OCI-LY1 (cell line): ENCODE data around the gene NRP1.

Experiments
- H2AFZ ChIP-seq: fragments of 200-600 bp; sonication (generic), shearing (Covaris generic); 2 replicates; pipeline ENCODE4 v1.6.0; 2014; ENCODE audit warnings: antibody characterized with exemption, mild to moderate bottlenecking, low read length
- H3F3A ChIP-seq: fragments of 200-600 bp; sonication (generic), shearing (Covaris generic); 2 replicates; pipeline ENCODE4 v1.6.0; 2014; ENCODE audit warnings: mild to moderate bottlenecking, antibody characterized with exemption, low read length, moderate library complexity; ENCODE audit not compliant: insufficient read depth
- H3K27ac ChIP-seq: fragments of 200-600 bp; sonication (generic); 2 replicates; pipeline ENCODE4 v1.5.1; 2014; ENCODE audit warnings: low read length, mixed run types, mild to moderate bottlenecking, low read depth; ENCODE audit not compliant: poor library complexity, severe bottlenecking
- H3K27me3 ChIP-seq: fragments of 200-600 bp; sonication (generic); 2 replicates; pipeline ENCODE4 v1.6.0; 2014; ENCODE audit warnings: antibody characterized with exemption, mild to moderate bottlenecking, low read length, moderate library complexity; ENCODE audit not compliant: insufficient read depth
- H3K36me3 ChIP-seq: fragments of 200-600 bp; sonication (generic); 2 replicates; pipeline ENCODE4 v1.6.1; 2014; ENCODE audit warnings: mild to moderate bottlenecking, antibody characterized with exemption, low read length, moderate library complexity, mixed read lengths; ENCODE audit not compliant: insufficient read depth
- H3K4me1 ChIP-seq: fragments of 200-600 bp; sonication (generic); 2 replicates; pipeline ENCODE4 v1.5.1; 2014; ENCODE audit warnings: mild to moderate bottlenecking, low read length, moderate library complexity; ENCODE audit not compliant: insufficient read depth, severe bottlenecking
- H3K4me2 ChIP-seq: fragments of 200-600 bp; sonication (generic), shearing (Covaris generic); 2 replicates; pipeline ENCODE4 v1.6.1; 2014; ENCODE audit warnings: low read length
- H3K4me3 ChIP-seq: fragments of 200-600 bp; sonication (generic); 2 replicates; pipeline ENCODE4 v1.5.1; 2014; ENCODE audit warnings: low read length, low read depth, mild to moderate bottlenecking, mixed read lengths; ENCODE audit not compliant: poor library complexity, severe bottlenecking
- H3K79me2 ChIP-seq: fragments of 200-600 bp; shearing (Covaris generic); 2 replicates; pipeline ENCODE4 v1.6.1; 2016; ENCODE audit warnings: mixed run types, low read length, mixed read lengths; ENCODE audit not compliant: insufficient read depth
- H3K9ac ChIP-seq: fragments of 200-600 bp; sonication (generic), shearing (Covaris generic); 2 replicates; pipeline ENCODE4 v1.6.1; 2014; ENCODE audit warnings: mild to moderate bottlenecking, low read length, mixed read lengths
- H3K9me2 ChIP-seq: fragments of 200-600 bp; sonication (generic), shearing (Covaris generic); 2 replicates; pipeline ENCODE4 v1.6.1; 2014; ENCODE audit warnings: low read depth, mild to moderate bottlenecking, low read length, mixed read lengths
- H3K9me3 ChIP-seq: fragments of 200-600 bp; shearing (Covaris generic); 2 replicates; pipeline ENCODE4 v1.6.1; 2014; ENCODE audit warnings: low read length, mixed read lengths
- H4K20me1 ChIP-seq: fragments of 200-600 bp; sonication (generic), shearing (Covaris generic); 2 replicates; pipeline ENCODE4 v1.6.0; 2016; ENCODE audit warnings: mild to moderate bottlenecking, low read length; ENCODE audit not compliant: insufficient read depth
- CTCF ChIP-seq: fragments of 200-600 bp; sonication (generic), shearing (Covaris generic); IDR thresholded peaks from 2 replicates; pipeline ENCODE4 v1.5.1; 2017; ENCODE audit warnings: mild to moderate bottlenecking, antibody characterized with exemption, low read length, moderate library complexity, mixed read lengths
- EZH2 ChIP-seq: fragments of 200-600 bp; sonication (generic), shearing (Covaris generic); IDR thresholded peaks from 2 replicates; pipeline ENCODE4 v1.8.0; 2017; ENCODE audit warnings: borderline replicate concordance, mixed run types, mild to moderate bottlenecking, antibody characterized with exemption, low read length, moderate library complexity, mixed read lengths

Gene NRP1

GRCh38 chr10:33347211-33347610 is 12.7 kb upstream of the NRP1 start:
- H3K4me2 ChIP-seq: no peak overlapping the region
- H3K9me3 ChIP-seq: no peaks in the 10 kb centered on the region
- TF ChIP-seq CTCF (no peak), EZH2 (no peak)
- no peak overlapping the region for H3K4me3 ChIP-seq
- no peak overlapping the region for H2AFZ ChIP-seq
- H3F3A ChIP-seq: no peaks in the 10 kb centered on the region
- no peaks in the 10 kb centered on the region for H3K36me3 ChIP-seq
- no peaks in the 10 kb centered on the region for H4K20me1 ChIP-seq
- H3K79me2 ChIP-seq: no peaks in the 10 kb centered on the region
- no peak overlapping the region for H3K27ac ChIP-seq
- H3K4me1 ChIP-seq: no peaks in the 10 kb centered on the region
- H3K9me2 ChIP-seq: no peaks in the 10 kb centered on the region
- no peak overlapping the region for H3K9ac ChIP-seq
- no peaks in the 10 kb centered on the region for H3K27me3 ChIP-seq

- no peaks in the 10 kb centered on the region for H3K79me2 ChIP-seq
- no peaks in the 10 kb centered on the region for H3K9me3 ChIP-seq
- H2AFZ ChIP-seq: no peak overlapping the region
- H3F3A ChIP-seq: no peaks in the 10 kb centered on the region
- no peak overlapping the region for H3K4me3 ChIP-seq
- no peaks in the 10 kb centered on the region for H3K27me3 ChIP-seq
- H4K20me1 ChIP-seq: no peaks in the 10 kb centered on the region
- H3K27ac ChIP-seq: no peak overlapping the region
- no peak overlapping the region for H3K9ac ChIP-seq
- TF ChIP-seq EZH2 (no peak), CTCF (no peak)
- no peaks in the 10 kb centered on the region for H3K9me2 ChIP-seq
- H3K4me1 ChIP-seq: no peaks in the 10 kb centered on the region
- H3K4me2 ChIP-seq: no peak overlapping the region
- no peaks in the 10 kb centered on the region for H3K36me3 ChIP-seq
Measured at GRCh38 chr10:33345236-33345635, 10.8 kb upstream of the NRP1 start.

- no peaks in the 10 kb centered on the region for H3K9me3 ChIP-seq
- no peaks in the 10 kb centered on the region for H3F3A ChIP-seq
- no peak overlapping the region for H3K27ac ChIP-seq
- no peak overlapping the region for H3K4me3 ChIP-seq
- H2AFZ ChIP-seq: no peak overlapping the region
- H3K79me2 ChIP-seq: no peaks in the 10 kb centered on the region
- no peaks in the 10 kb centered on the region for H4K20me1 ChIP-seq
- no peaks in the 10 kb centered on the region for H3K36me3 ChIP-seq
- no peaks in the 10 kb centered on the region for H3K27me3 ChIP-seq
- TF ChIP-seq CTCF (no peak), EZH2 (no peak)
- no peaks in the 10 kb centered on the region for H3K9me2 ChIP-seq
- no peak overlapping the region for H3K9ac ChIP-seq
- no peak overlapping the region for H3K4me2 ChIP-seq
- no peaks in the 10 kb centered on the region for H3K4me1 ChIP-seq
Measured at GRCh38 chr10:33344676-33345075, 10.2 kb upstream of the NRP1 start.
